RWPE2 (cell line): ENCODE results near the gene TXNIP.

Experiments used
- ATAC-seq: fragments of 200-7000 bp; cut with Tn5 transposase; 3 replicates; pipeline ENCODE4 v1.9.1; 2021; ENCODE audit warnings: low read depth
- DNase-seq: peaks from one replicate; pipeline ENCODE4 v3.0.0-alpha.2; 2020; ENCODE audit warnings: low spot score
- H3K27ac ChIP-seq: fragments of 450-650 bp; 2 replicates; pipeline ENCODE4 v1.5.1; 2017; ENCODE audit warnings: mild to moderate bottlenecking; ENCODE audit not compliant: poor library complexity, severe bottlenecking
- H3K27me3 ChIP-seq: fragments of 250-450 bp; sonication (Bioruptor Pico); 2 replicates; pipeline ENCODE4 v1.5.1; 2021; ENCODE audit warnings: mild to moderate bottlenecking, moderate library complexity; ENCODE audit not compliant: insufficient read depth, poor library complexity, severe bottlenecking
- H3K36me3 ChIP-seq: fragments of 250-450 bp; sonication (Bioruptor Pico); 2 replicates; pipeline ENCODE4 v1.5.1; 2020; ENCODE audit warnings: low read depth, mild to moderate bottlenecking, moderate library complexity
- H3K4me1 ChIP-seq: fragments of 250-450 bp; sonication (Bioruptor Pico); 2 replicates; pipeline ENCODE4 v1.5.1; 2021; ENCODE audit warnings: mild to moderate bottlenecking, moderate library complexity; ENCODE audit not compliant: insufficient read depth, poor library complexity, severe bottlenecking
- H3K4me3 ChIP-seq: fragments of 250-450 bp; sonication (Bioruptor Pico); 2 replicates; pipeline ENCODE4 v1.5.1; 2021; ENCODE audit warnings: mild to moderate bottlenecking, moderate library complexity; ENCODE audit not compliant: severe bottlenecking
- H3K9me3 ChIP-seq: fragments of 250-450 bp; sonication (Bioruptor Pico); 2 replicates; pipeline ENCODE4 v1.5.1; 2021; ENCODE audit warnings: mild to moderate bottlenecking, moderate library complexity; ENCODE audit not compliant: severe bottlenecking
- TF ChIP-seq, protein P1 (sequence below): fragments of 450-650 bp; IDR thresholded peaks from one replicate; pipeline ENCODE4 v1.5.1; 2017; ENCODE audit warnings: mild to moderate bottlenecking, moderate library complexity; ENCODE audit not compliant: poor library complexity, severe bottlenecking

The TXNIP gene

DNA sequence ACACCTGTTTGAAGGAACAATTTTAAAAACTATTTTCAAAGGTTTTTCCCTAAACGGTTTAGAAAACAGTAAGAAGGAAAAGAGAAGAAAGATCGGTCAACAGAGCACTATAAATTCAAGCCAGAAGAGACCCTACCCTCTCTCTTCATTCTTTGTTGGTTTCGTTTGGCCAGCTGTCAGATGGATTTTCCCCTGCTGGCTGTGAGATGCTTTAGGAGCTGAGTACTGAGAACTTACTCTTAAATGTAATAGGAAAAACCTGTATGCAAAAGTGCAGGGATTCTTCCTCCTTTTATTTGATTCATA, 1.3 kb upstream of the TXNIP start:
- TF ChIP-seq, protein P1, sequence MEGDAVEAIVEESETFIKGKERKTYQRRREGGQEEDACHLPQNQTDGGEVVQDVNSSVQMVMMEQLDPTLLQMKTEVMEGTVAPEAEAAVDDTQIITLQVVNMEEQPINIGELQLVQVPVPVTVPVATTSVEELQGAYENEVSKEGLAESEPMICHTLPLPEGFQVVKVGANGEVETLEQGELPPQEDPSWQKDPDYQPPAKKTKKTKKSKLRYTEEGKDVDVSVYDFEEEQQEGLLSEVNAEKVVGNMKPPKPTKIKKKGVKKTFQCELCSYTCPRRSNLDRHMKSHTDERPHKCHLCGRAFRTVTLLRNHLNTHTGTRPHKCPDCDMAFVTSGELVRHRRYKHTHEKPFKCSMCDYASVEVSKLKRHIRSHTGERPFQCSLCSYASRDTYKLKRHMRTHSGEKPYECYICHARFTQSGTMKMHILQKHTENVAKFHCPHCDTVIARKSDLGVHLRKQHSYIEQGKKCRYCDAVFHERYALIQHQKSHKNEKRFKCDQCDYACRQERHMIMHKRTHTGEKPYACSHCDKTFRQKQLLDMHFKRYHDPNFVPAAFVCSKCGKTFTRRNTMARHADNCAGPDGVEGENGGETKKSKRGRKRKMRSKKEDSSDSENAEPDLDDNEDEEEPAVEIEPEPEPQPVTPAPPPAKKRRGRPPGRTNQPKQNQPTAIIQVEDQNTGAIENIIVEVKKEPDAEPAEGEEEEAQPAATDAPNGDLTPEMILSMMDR: no peak
- H3K4me3 ChIP-seq: no peak overlapping the region
- H3K27me3 ChIP-seq: no peaks in the 10 kb centered on the region
- H3K27ac ChIP-seq: peak overlapping the region; percentile 91
- peaks cover 35% of the 10 kb centered on the region for H3K36me3 ChIP-seq
- no peaks in the 10 kb centered on the region for H3K9me3 ChIP-seq
- DNase-seq (no peak), ATAC-seq (no peak)
- H3K4me1 ChIP-seq: peaks cover 32% of the 10 kb centered on the region

DNA sequence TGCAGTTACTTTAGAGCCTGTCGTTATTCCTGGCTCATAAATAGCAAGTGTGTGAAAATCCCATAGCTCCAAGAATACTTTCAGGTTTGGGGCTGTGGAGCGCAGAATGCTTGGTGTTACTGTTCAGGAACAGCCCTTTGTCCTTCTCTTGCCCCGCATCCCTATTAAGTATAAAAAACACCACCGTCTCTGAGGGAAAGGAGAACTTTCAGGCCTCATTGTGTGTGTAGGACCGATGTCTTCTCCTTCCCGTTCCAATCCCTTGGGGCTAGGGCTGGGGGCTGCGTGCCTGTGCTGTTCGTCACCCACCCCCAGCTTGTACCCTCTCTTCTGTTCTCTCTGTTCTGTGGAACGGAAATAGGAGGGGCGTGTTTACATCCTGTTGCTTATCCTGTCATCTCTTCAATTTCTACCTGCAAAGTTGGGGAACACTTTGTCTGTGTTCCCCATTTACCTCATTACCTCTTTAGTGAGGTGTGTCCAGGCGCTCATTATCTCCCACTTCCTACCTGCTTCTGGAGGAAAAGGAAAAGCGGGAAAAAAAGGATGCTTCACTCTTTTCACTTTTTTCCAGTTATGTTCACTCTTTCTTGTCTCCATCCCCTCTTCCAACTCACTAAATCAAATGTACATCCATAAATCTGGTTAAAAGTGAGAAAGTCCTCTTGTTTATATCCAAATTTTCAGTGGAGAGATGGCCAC, 788 bp upstream of the TXNIP start:
- no peak for DNase-seq
- Histone ChIP-seq H3K36me3 (peaks cover 41% of the 10 kb centered on the region), H3K27ac (peak overlapping the region; percentile 91), H3K27me3 (no peaks in the 10 kb centered on the region), H3K9me3 (no peaks in the 10 kb centered on the region), H3K4me1 (peaks cover 32% of the 10 kb centered on the region), H3K4me3 (peak overlapping the region; percentile 54)
- ATAC-seq: peak; percentile 26
- TF ChIP-seq, protein P1: no peak

DNA sequence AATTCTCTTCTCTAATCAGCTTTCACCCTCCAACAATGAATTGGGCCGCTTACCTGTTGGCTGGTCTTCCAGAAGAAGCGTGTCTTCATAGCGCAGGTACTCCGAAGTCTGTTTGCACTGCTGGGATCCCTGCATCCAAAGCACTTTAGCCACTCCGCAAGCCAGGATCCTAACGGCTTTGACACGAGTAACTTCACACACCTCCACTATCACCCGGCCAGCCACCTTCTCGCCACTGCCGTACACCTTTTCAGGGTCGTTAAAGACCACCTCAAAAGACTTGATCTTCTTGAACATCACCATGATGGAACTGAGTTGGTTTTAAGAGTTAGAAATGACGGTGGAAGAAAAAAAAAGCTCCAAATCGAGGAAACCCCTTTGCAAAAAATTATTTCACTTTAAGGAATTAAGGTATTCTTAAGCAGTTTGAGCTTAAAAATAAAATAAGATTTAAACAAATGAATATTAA, 381 bp downstream of the TXNIP start:
- H3K27ac ChIP-seq: peak overlapping the region; percentile 91
- peaks cover 32% of the 10 kb centered on the region for H3K4me1 ChIP-seq

DNA sequence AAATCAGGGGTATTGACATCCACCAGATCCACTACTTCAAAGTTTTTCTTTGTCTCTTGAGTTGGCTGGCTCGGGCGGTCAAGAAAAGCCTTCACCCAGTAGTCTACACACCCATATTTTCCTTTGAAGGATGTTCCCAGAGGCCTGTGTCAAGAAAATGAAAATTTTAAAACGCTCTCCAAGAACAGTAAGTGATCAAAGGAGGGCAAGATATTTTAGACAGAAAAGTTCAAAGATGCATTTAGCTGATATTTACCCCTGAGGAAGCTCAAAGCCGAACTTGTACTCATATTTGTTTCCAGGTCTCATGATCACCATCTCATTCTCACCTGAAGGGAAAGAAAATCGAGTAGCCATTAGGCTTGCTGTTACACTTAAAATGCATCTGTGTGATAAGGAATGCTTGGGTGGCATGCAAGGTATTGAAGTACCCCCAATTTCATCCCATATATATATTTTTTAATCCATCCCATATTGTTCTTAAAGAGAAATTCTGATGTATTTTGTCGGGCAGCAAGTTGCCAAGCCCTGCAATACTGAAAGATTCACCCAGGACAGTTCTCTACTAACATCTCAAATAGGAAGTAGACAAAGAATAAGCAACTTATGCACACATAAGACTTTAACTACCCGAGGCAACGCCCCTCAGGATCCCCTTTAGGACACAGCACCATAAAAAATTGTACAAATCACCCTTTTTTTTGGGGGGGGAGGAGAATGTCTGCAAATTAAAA, 1.1 kb downstream of the TXNIP start:
- peak overlapping the region; percentile 91 for H3K27ac ChIP-seq
- no peak for DNase-seq
- TF ChIP-seq, protein P1: no peak

More for the DNA sequence above, 381 bp downstream of the TXNIP start:
- H3K27me3 ChIP-seq: no peaks in the 10 kb centered on the region
- peaks cover 43% of the 10 kb centered on the region for H3K36me3 ChIP-seq
- ATAC-seq: no peak
- no peak for DNase-seq
- peak overlapping the region; percentile 54 for H3K4me3 ChIP-seq
- TF ChIP-seq, protein P1: no peak
- H3K9me3 ChIP-seq: no peaks in the 10 kb centered on the region

More for the DNA sequence above, 1.1 kb downstream of the TXNIP start:
- no peaks in the 10 kb centered on the region for H3K27me3 ChIP-seq
- ATAC-seq: no peak
- H3K9me3 ChIP-seq: no peaks in the 10 kb centered on the region
- H3K4me3 ChIP-seq: peak overlapping the region; percentile 54
- H3K4me1 ChIP-seq: peaks cover 32% of the 10 kb centered on the region
- peaks cover 43% of the 10 kb centered on the region for H3K36me3 ChIP-seq
